CD4-positive, alpha-beta T cell (primary cell): ENCODE data around the gene ACVR2B. TPM values are rescaled to one million over a fixed set of nuclear protein-coding genes. Genes with fewer than 3 reads are reported as not detected.
"Not testable (repeated sequence)": the region's sequence is repeated elsewhere in the genome, so short reads cannot be mapped to it uniquely, and the experiment has no call there.

ENCODE experiments used
- ATAC-seq: fragments of 200-7000 bp; cut with Tn5 transposase; one replicate; pipeline ENCODE4 v1.10.0; 2022; ENCODE audit warnings: mild to moderate bottlenecking; ENCODE audit not compliant: poor library complexity
- CTCF ChIA-PET: fragments of 350-600 bp; sonication (Branson Sonifier 250); formaldehyde crosslinking; loops from one replicate; lab custom pipeline; 2021; ENCODE audit warnings: antibody characterized with exemption, inconsistent platforms; lab: Charles Lee
- POLR2A ChIA-PET: fragments of 350-600 bp; sonication (Branson Sonifier 250); formaldehyde crosslinking; loops from one replicate; lab custom pipeline; 2021; ENCODE audit warnings: antibody characterized with exemption, inconsistent platforms; lab: Charles Lee
- DNase-seq, 14 experiments: peaks; one replicate each; pipeline ENCODE4 v3.0.0-alpha.2; 2013 to 2020; ENCODE audit warnings: mixed read lengths in 2 of 14
- H3K27ac ChIP-seq, 2 donors: one replicate each; pipeline versions ENCODE4 v1.5.1 to v1.7.0; 2013; ENCODE audit warnings: low read length in 2 of 2, low read depth in 1 of 2, mild to moderate bottlenecking in 1 of 2
- H3K27me3 ChIP-seq, 2 experiments: 1 replicate in 1 of 2; 2 replicates in 1 of 2; pipeline versions ENCODE4 v1.6.1 to v1.7.0; 2013; ENCODE audit warnings: low read length in 2 of 2, control low read depth in 1 of 2, mild to moderate bottlenecking in 1 of 2, moderate library complexity in 1 of 2; ENCODE audit not compliant: insufficient read depth in 2 of 2, control insufficient read depth in 1 of 2
- H3K36me3 ChIP-seq: one replicate; pipeline ENCODE4 v1.6.1; 2013; ENCODE audit warnings: low read length, control low read depth; ENCODE audit not compliant: insufficient read depth
- H3K4me1 ChIP-seq: one replicate; pipeline ENCODE4 v1.6.1; 2013; ENCODE audit warnings: low read length, control low read depth; ENCODE audit not compliant: insufficient read depth
- H3K4me3 ChIP-seq: one replicate; pipeline ENCODE4 v1.5.1; 2013; ENCODE audit warnings: mild to moderate bottlenecking, low read length, moderate library complexity
- H3K9me3 ChIP-seq, 2 experiments: 1 replicate in 1 of 2; 2 replicates in 1 of 2; pipeline versions ENCODE4 v1.6.1 to v1.7.0; 2013; ENCODE audit warnings: low read length in 2 of 2, mild to moderate bottlenecking in 2 of 2, control low read depth in 1 of 2, moderate library complexity in 1 of 2; ENCODE audit not compliant: control insufficient read depth in 1 of 2, insufficient read depth in 1 of 2
- H3K27ac Mint-ChIP-seq: one replicate; pipeline ENCODE4 v1.8.0; 2020; ENCODE audit warnings: mixed read lengths
- H3K27me3 Mint-ChIP-seq: one replicate; pipeline ENCODE4 v1.8.0; 2021; ENCODE audit warnings: mixed read lengths
- H3K36me3 Mint-ChIP-seq: one replicate; pipeline ENCODE4 v1.8.0; 2021; ENCODE audit warnings: low read depth, mixed read lengths
- H3K4me1 Mint-ChIP-seq: one replicate; pipeline ENCODE4 v1.8.0; 2021; ENCODE audit warnings: low read depth, mixed read lengths
- H3K4me3 Mint-ChIP-seq: one replicate; pipeline ENCODE4 v1.8.0; 2020; ENCODE audit warnings: mild to moderate bottlenecking, mixed read lengths
- H3K9me3 Mint-ChIP-seq: one replicate; pipeline ENCODE4 v1.8.0; 2020; ENCODE audit warnings: mixed read lengths
- CTCF ChIP-seq: fragments of 200-600 bp; IDR thresholded peaks from one replicate; pipeline ENCODE4 v1.8.0; 2022; ENCODE audit warnings: antibody characterized with exemption, mild to moderate bottlenecking
- intact Hi-C, 2 experiments: fragments of 100-400 bp; cut with DNase I in 1 of 2; cut with micrococcal nuclease in 1 of 2; formaldehyde crosslinking; loops; one replicate each; pipeline versions ENCODE4 v1.15.1 to v1.9.0; 2023 to 2025; cut with DNase I, micrococcal nuclease
- polyA plus RNA-seq, 2 donors: library from polyadenylated mRNA; unstranded; fragments of 120-200 nt; gene quantifications; one replicate each; pipeline ENCODE4 v1.2.1, GENCODE V29; 2013
- total RNA-seq, 174 experiments: library from RNA in 2 of 174; stranded (reverse) in 2 of 174; gene quantifications; one replicate each; pipeline ENCODE4 v1.2.3 and lab custom pipeline; 2021 to 2026

The ACVR2B gene
- total RNA-seq (1 to 10 TPM; 3.6 to 4.3 TPM), total RNA-seq (lab: John Stamatoyannopoulos, UW) (7.7 to 105 (median 30.6) reads per million in 172 experiments)
- polyA plus RNA-seq (2013, experiment 1 of 2), result 3.9 TPM
- 7.8 TPM for polyA plus RNA-seq (2013, experiment 2 of 2)

GRCh38 chr3:38453075-38453912 is at the start of gene ACVR2B:
Gene ACVR2B (plus strand): TSS chr3:38453890. CDS start chr3:38454323, 433 bp downstream.
- H3K9me3 ChIP-seq, result peaks cover 0 to 3% of the 10 kb centered on the region in 2 experiments
- peaks cover 35% of the 10 kb centered on the region for H3K4me1 ChIP-seq
- peak within 1 kb of the TSS; percentile 85 for H3K27ac Mint-ChIP-seq
- H3K27me3 Mint-ChIP-seq, result no peaks in the 10 kb centered on the region
- H3K4me1 Mint-ChIP-seq, result peaks cover 38% of the 10 kb centered on the region
- peaks cover 5% of the 10 kb centered on the region for H3K9me3 Mint-ChIP-seq
- no peaks in the 10 kb centered on the region for H3K27me3 ChIP-seq
- ATAC-seq (peak; percentile 54), DNase-seq (peak; percentile 20 to 86 (median 64))
- H3K36me3 Mint-ChIP-seq, result peaks cover 10% of the 10 kb centered on the region
- intact Hi-C loops, result no loop called here
- ChIA-PET POLR2A (interaction anchor here (0.8 to 2.0 kb wide), 5 partner anchors 15 to 288 kb away, joined by 3 to 10 read pairs (median 4); partner anchors contain the start of genes OXSR1 and XYLB), CTCF (no interaction called here)
- peak within 1 kb of the TSS; percentile 77 for H3K4me3 ChIP-seq
- peak within 1 kb of the TSS; percentile 99 for H3K4me3 Mint-ChIP-seq
- no peak within 1 kb of the TSS for H3K27ac ChIP-seq
- no peak for TF ChIP-seq CTCF
- no peaks in the 10 kb centered on the region for H3K36me3 ChIP-seq

- no peak for DNase-seq
- H3K4me1 Mint-ChIP-seq, result no peaks in the 10 kb centered on the region
- ChIA-PET CTCF (no interaction called here), POLR2A (no interaction called here)
- intact Hi-C loops, result no loop called here
- no peak overlapping the region for H3K27ac Mint-ChIP-seq
- no peak overlapping the region for H3K4me3 ChIP-seq
- peaks cover 2% of the 10 kb centered on the region for H3K36me3 ChIP-seq
- H3K9me3 ChIP-seq, result no peaks in the 10 kb centered on the region
- no peaks in the 10 kb centered on the region for H3K27me3 ChIP-seq
- no peak for ATAC-seq
- H3K4me1 ChIP-seq, result no peaks in the 10 kb centered on the region
- H3K27me3 Mint-ChIP-seq, result no peaks in the 10 kb centered on the region
- no peak for TF ChIP-seq CTCF
- H3K9me3 Mint-ChIP-seq, result no peaks in the 10 kb centered on the region
- H3K36me3 Mint-ChIP-seq, result peaks cover 8% of the 10 kb centered on the region
- no peak overlapping the region for H3K4me3 Mint-ChIP-seq
- H3K27ac ChIP-seq, result no peak overlapping the region
These were observed 49.4 kb upstream of the ACVR2B start for GRCh38 chr3:38404286-38404685.

GRCh38 chr3:38411591-38411990 is 42.1 kb upstream of the ACVR2B start:
- H3K27ac ChIP-seq, result no peak overlapping the region
- POLR2A ChIA-PET, result no interaction called here

GRCh38 chr3:38420758-38421157 is 32.9 kb upstream of the ACVR2B start:
- peaks cover 26% of the 10 kb centered on the region for H3K4me1 ChIP-seq
- H3K9me3 Mint-ChIP-seq, H3K4me3 ChIP-seq, intact Hi-C loops, POLR2A ChIA-PET, H3K27ac ChIP-seq, ATAC-seq, H3K36me3 Mint-ChIP-seq, H3K27me3 Mint-ChIP-seq, H3K9me3 ChIP-seq, CTCF ChIA-PET, H3K36me3 ChIP-seq, H3K27me3 ChIP-seq: not testable (repeated sequence)
- peak overlapping the region; percentile 52 for H3K27ac Mint-ChIP-seq
- DNase-seq, result peak in 1 of 14 experiments; percentile 39
- peak overlapping the region; percentile 17 for H3K4me3 Mint-ChIP-seq
- H3K4me1 Mint-ChIP-seq, result peaks cover 43% of the 10 kb centered on the region

More at GRCh38 chr3:38411591-38411990, 42.1 kb upstream of the ACVR2B start:
- Mint-ChIP-seq H3K4me3 (no peak overlapping the region), H3K27me3 (no peaks in the 10 kb centered on the region), H3K9me3 (no peaks in the 10 kb centered on the region), H3K4me1 (no peaks in the 10 kb centered on the region), H3K27ac (no peak overlapping the region), H3K36me3 (no peaks in the 10 kb centered on the region)
- H3K36me3 ChIP-seq, result no peaks in the 10 kb centered on the region
- ATAC-seq, result no peak
- no peaks in the 10 kb centered on the region for H3K4me1 ChIP-seq
- TF ChIP-seq CTCF, result no peak
- H3K4me3 ChIP-seq, result no peak overlapping the region
- no peaks in the 10 kb centered on the region for H3K27me3 ChIP-seq
- no peak for DNase-seq
- CTCF ChIA-PET, result no interaction called here
- H3K9me3 ChIP-seq, result no peaks in the 10 kb centered on the region
- intact Hi-C loops, result no loop called here
